Smooth muscle cell (in vitro differentiated cells): ENCODE results near the gene AUTS2. TPM values are rescaled to one million over a fixed set of nuclear protein-coding genes. Genes with fewer than 3 reads are reported as not detected.

Source experiments
- DNase-seq: peaks from one replicate; lab custom pipeline; 2025; ENCODE audit not compliant: unreplicated experiment; lab: John Stamatoyannopoulos, UW
- H2AFZ ChIP-seq: fragments of 200-600 bp; sonication (generic); 2 replicates; pipeline ENCODE4 v1.6.0; 2016; ENCODE audit warnings: antibody characterized with exemption, low read depth, mild to moderate bottlenecking
- H3F3A ChIP-seq: fragments of 200-600 bp; sonication (generic); 2 replicates; pipeline ENCODE4 v1.6.0; 2017; ENCODE audit warnings: antibody characterized with exemption, low read depth
- H3K27ac ChIP-seq: fragments of 200-600 bp; sonication (generic); 2 replicates; pipeline ENCODE4 v1.5.1; 2016; ENCODE audit warnings: low read depth, mild to moderate bottlenecking
- H3K27me3 ChIP-seq: fragments of 200-600 bp; sonication (generic); 2 replicates; pipeline ENCODE4 v1.6.1; 2016; ENCODE audit warnings: low read depth, mild to moderate bottlenecking
- H3K36me3 ChIP-seq: fragments of 200-600 bp; sonication (generic); 2 replicates; pipeline ENCODE4 v1.5.1; 2016; ENCODE audit warnings: low read depth
- H3K4me1 ChIP-seq: fragments of 200-600 bp; sonication (generic); 2 replicates; pipeline ENCODE4 v1.5.1; 2016; ENCODE audit warnings: low read depth
- H3K4me2 ChIP-seq: fragments of 200-600 bp; sonication (generic); 2 replicates; pipeline ENCODE4 v1.6.0; 2016; ENCODE audit warnings: mild to moderate bottlenecking
- H3K4me3 ChIP-seq: fragments of 200-600 bp; sonication (generic); 2 replicates; pipeline ENCODE4 v1.5.1; 2016; ENCODE audit warnings: mild to moderate bottlenecking
- H3K79me2 ChIP-seq: fragments of 200-600 bp; sonication (generic); 2 replicates; pipeline ENCODE4 v1.6.0; 2016; ENCODE audit warnings: low read depth, mild to moderate bottlenecking
- H3K9ac ChIP-seq: fragments of 200-600 bp; sonication (generic); 2 replicates; pipeline ENCODE4 v1.6.0; 2016; ENCODE audit warnings: low read depth
- H3K9me3 ChIP-seq: fragments of 200-600 bp; sonication (generic); replicated peaks from 2 replicates; pipeline ENCODE4 v1.5.1; 2016; ENCODE audit warnings: low read depth
- H4K20me1 ChIP-seq: fragments of 200-600 bp; sonication (generic); 2 replicates; pipeline ENCODE4 v1.6.0; 2016; ENCODE audit warnings: low read depth
- CTCF ChIP-seq: fragments of 200-600 bp; sonication (generic); IDR thresholded peaks from 2 replicates; pipeline ENCODE4 v1.5.1; 2017; ENCODE audit warnings: borderline replicate concordance, mild to moderate bottlenecking, antibody characterized with exemption; ENCODE audit not compliant: insufficient read depth, poor library complexity, severe bottlenecking
- WGBS: methylation state at CpG from one replicate; pipeline ENCODE4 v1.1.7; 2016; ENCODE audit warnings: low lambda C conversion rate; 5-methylcytosine and 5-hydroxymethylcytosine counted together
- polyA plus RNA-seq: library from polyadenylated mRNA; unstranded; fragments of >200 nt; fragmentation: Nextera tagmentation; extraction: Ambion mirVana; gene quantifications from 2 replicates; pipeline ENCODE4 v1.2.1, GENCODE V29; 2016
- total RNA-seq: library from RNA; depleted of rRNA; stranded (reverse); fragments of >200 nt; gene quantifications from 2 replicates; pipeline ENCODE4 v1.2.3, GENCODE V29; 2014

AUTS2 gene
- total and polyA plus RNA-seq, 2 experiments from 2014 or later = 6.5 to 8.6 TPM

GRCh38 chr7:70770154-70770553 is 1171.9 kb downstream of the AUTS2 start:
- no peaks in the 10 kb centered on the region for H3K4me1 ChIP-seq
- peaks cover 4% of the 10 kb centered on the region for H3K36me3 ChIP-seq
- H3K27me3 ChIP-seq = no peaks in the 10 kb centered on the region
- no peak for TF ChIP-seq CTCF
- no peak overlapping the region for H3K4me3 ChIP-seq
- 96% methylated on average over 5 of the region's 5 CpGs for WGBS
- H3K9ac ChIP-seq = no peak overlapping the region
- no peaks in the 10 kb centered on the region for H3F3A ChIP-seq
- H3K4me2 ChIP-seq = no peak overlapping the region
- H4K20me1 ChIP-seq = peaks cover 16% of the 10 kb centered on the region
- no peak for DNase-seq
- no peak overlapping the region for H2AFZ ChIP-seq
- H3K79me2 ChIP-seq = no peaks in the 10 kb centered on the region
- H3K9me3 ChIP-seq = no peaks in the 10 kb centered on the region
- no peak overlapping the region for H3K27ac ChIP-seq

- H3K4me1 ChIP-seq = no peaks in the 10 kb centered on the region
- peaks cover 4% of the 10 kb centered on the region for H3K36me3 ChIP-seq
- no peaks in the 10 kb centered on the region for H3K27me3 ChIP-seq
- TF ChIP-seq CTCF = no peak
- H3K4me2 ChIP-seq = no peak overlapping the region
- H3F3A ChIP-seq = no peaks in the 10 kb centered on the region
- H2AFZ ChIP-seq = no peak overlapping the region
- H3K9ac ChIP-seq = no peak overlapping the region
- H3K79me2 ChIP-seq = no peaks in the 10 kb centered on the region
- H4K20me1 ChIP-seq = peaks cover 16% of the 10 kb centered on the region
- no peak for DNase-seq
- 84% methylated on average over 10 of the region's 10 CpGs for WGBS
- H3K27ac ChIP-seq = no peak overlapping the region
- no peak overlapping the region for H3K4me3 ChIP-seq
- H3K9me3 ChIP-seq = no peaks in the 10 kb centered on the region
Observed at GRCh38 chr7:70771451-70771850, 1173.2 kb downstream of the AUTS2 start.

- Histone ChIP-seq H3K9ac (no peak overlapping the region), H3K9me3 (no peaks in the 10 kb centered on the region), H3K4me1 (no peaks in the 10 kb centered on the region), H3K4me2 (no peak overlapping the region), H3K27me3 (no peaks in the 10 kb centered on the region), H2AFZ (no peak overlapping the region), H3K27ac (no peak overlapping the region), H3K79me2 (no peaks in the 10 kb centered on the region), H3K4me3 (no peak overlapping the region), H3F3A (no peaks in the 10 kb centered on the region), H4K20me1 (peaks cover 16% of the 10 kb centered on the region), H3K36me3 (peaks cover 4% of the 10 kb centered on the region)
- DNase-seq = no peak
- no peak for TF ChIP-seq CTCF
- WGBS = 81% methylated on average over 4 of the region's 4 CpGs
Observed at GRCh38 chr7:70772891-70773290, 1174.6 kb downstream of the AUTS2 start.

GRCh38 chr7:70773406-70773805 is 1175.1 kb downstream of the AUTS2 start:
- Histone ChIP-seq H3K4me3 (no peak overlapping the region), H3K9ac (no peak overlapping the region), H3K4me2 (no peak overlapping the region), H3K79me2 (no peaks in the 10 kb centered on the region), H3K9me3 (no peaks in the 10 kb centered on the region), H3K36me3 (peaks cover 4% of the 10 kb centered on the region), H3F3A (no peaks in the 10 kb centered on the region), H2AFZ (no peak overlapping the region), H3K27me3 (no peaks in the 10 kb centered on the region), H3K4me1 (no peaks in the 10 kb centered on the region), H3K27ac (no peak overlapping the region), H4K20me1 (peaks cover 16% of the 10 kb centered on the region)
- WGBS = 83% methylated on average over 4 of the region's 4 CpGs
- no peak for DNase-seq
- no peak for TF ChIP-seq CTCF
